Measurements from ENCODE around the gene ARSG. TPM values are rescaled to one million over a fixed set of nuclear protein-coding genes. Genes with fewer than 3 reads are reported as not detected.
A peak's percentile ranks its signal among the peaks of the same experiment; 100 is the strongest.
"Not testable (repeated sequence)": the region's sequence is repeated elsewhere in the genome, so short reads cannot be mapped to it uniquely, and the experiment has no call there.

Gene ARSG
- polyA plus RNA-seq, 4 donors, result 3.6 to 6.7 (median 5.1) TPM

DNA sequence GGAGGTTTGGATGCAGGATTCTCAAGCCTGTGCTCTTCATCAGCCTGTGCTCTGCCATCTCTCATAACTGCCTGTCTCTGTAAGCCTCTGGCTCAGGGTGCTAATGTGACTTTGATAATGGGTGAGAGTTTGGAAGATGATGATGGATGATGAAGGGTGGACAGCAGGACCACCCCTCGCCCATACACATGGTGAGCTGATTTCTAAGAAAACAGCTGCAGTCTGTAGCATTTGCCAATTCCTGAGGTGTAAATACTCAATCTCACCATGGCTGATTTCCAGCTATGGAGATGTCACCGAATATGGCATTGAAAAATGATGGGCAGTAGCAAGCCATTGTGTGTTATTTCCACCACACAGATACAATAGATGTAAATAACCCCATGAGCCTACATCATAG is 74.2 kb downstream of the ARSG start:
- DNase-seq (ENCODE audit: low read depth in 4 of 4, low spot score in 3 of 4), result no peak

- no peak for DNase-seq (ENCODE audit: low read depth in 4 of 4, low spot score in 3 of 4)
These were observed 77.1 kb downstream of the ARSG start for GRCh38 chr17:68368387-68368786.

GRCh38 chr17:68375566-68375965 is 84.3 kb downstream of the ARSG start:
- DNase-seq (ENCODE audit: low read depth in 4 of 4, low spot score in 3 of 4), result no peak

DNA sequence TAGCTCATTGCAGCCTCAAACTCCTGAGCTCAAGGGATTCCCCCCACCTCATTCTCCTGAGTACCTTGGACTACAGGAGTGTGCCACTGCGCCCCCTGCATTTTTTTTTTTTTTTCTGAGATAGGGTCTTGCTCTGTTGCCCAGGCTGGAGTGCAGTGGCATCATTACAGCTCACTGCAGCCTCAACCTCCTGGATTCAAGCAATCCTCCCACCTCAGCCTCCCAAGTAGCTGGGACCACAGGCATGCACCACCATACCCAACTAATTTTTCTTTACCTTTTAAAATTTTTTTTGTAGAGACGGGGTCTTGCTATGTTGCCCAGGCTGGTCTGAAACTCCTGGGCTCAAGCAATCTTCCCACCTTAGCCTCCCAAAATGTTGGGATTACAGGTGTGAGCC is 84.9 kb downstream of the ARSG start:
- DNase-seq (ENCODE audit: low read depth in 4 of 4, low spot score in 3 of 4), result not testable (repeated sequence)

GRCh38 chr17:68377771-68378267 is 86.5 kb downstream of the ARSG start:
- DNase-seq (ENCODE audit: low read depth in 4 of 4, low spot score in 3 of 4), result no peak

GRCh38 chr17:68378268-68379176 is 87.2 kb downstream of the ARSG start:
- no peak for DNase-seq (ENCODE audit: low read depth in 4 of 4, low spot score in 3 of 4)

- no peak for DNase-seq (ENCODE audit: low read depth in 4 of 4, low spot score in 3 of 4)
These were observed 87.8 kb downstream of the ARSG start for GRCh38 chr17:68379177-68379510.

DNA sequence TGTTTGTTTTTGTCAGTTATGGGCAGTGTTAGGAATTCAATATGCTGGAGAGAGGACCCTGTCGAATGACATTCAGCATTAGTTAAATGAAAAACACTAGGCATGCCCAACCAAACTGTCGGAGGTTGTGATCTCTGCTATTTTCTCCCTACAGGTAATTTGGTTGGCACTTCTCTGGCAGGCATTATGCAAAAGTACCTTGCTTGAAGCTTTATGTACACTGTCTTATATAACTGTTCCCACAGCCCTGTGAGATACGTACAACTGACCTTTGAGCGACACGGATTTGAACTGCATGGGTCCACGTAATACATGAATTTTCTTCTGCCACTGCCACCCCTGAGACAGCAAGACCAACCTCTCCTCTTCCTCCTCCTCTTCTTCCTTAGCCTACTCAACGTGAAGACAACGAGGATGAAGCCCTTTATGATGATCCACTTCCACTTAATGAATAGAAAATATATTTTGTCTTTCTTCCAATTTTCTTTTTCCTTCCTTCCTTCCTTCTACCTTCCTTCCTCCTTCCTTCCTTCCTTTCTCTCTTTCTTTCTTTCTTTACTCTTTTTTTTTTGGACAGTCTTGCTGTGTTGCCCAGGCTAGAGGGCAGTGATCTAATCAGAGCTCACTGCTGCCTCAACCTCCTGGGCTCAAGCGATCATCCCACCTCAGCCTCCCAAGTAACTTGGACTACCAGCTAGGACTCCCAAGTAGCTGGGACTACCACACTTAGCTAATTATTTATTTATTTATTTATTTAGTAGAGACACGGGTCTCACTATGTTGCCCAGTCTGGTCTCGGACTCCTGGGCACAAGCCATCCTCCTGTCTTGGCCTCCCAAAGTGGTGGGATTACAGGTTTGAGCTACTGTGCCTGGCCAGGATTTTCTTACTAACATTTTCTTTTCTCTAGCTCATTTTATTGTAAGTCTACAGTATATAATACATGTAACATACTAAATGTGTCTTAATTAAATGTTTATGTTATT is 88.7 kb downstream of the ARSG start:
- DNase-seq (ENCODE audit: low read depth in 4 of 4, low spot score in 3 of 4), result no peak

GRCh38 chr17:68381076-68381900 is 90.0 kb downstream of the ARSG start:
- peak in 2 of 4 donors; percentile 49 to 67 for DNase-seq (ENCODE audit: low read depth in 4 of 4, low spot score in 3 of 4)

DNA sequence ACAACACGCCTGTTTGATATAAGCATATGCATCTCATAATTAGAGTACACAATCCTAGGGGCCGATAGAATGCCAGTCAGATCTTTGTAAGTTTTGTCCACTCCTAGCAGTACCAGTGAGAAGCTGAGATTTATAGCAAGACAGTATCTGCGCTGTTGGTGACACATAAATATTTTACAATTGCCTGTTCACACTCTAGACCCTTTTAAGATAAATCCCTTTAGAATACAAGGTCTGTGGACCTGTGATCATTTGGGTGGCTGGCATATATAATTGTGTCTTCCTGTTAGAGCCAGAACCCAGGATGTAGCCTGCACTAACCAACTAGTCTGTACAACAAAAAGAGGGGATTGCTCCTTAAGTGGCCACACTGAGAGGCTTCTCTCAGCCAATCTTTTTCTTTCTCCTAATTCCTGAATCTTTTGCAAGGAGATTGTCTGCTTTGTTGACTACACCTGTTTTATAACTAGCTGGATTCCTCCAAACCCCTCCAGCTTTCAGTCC is 91.3 kb downstream of the ARSG start:
- no peak for DNase-seq (ENCODE audit: low read depth in 4 of 4, low spot score in 3 of 4)

GRCh38 chr17:68383120-68383442 is 91.8 kb downstream of the ARSG start:
- no peak for DNase-seq (ENCODE audit: low read depth in 4 of 4, low spot score in 3 of 4)

GRCh38 chr17:68383443-68384321 is 92.4 kb downstream of the ARSG start:
- no peak for DNase-seq (ENCODE audit: low read depth in 4 of 4, low spot score in 3 of 4)

DNA sequence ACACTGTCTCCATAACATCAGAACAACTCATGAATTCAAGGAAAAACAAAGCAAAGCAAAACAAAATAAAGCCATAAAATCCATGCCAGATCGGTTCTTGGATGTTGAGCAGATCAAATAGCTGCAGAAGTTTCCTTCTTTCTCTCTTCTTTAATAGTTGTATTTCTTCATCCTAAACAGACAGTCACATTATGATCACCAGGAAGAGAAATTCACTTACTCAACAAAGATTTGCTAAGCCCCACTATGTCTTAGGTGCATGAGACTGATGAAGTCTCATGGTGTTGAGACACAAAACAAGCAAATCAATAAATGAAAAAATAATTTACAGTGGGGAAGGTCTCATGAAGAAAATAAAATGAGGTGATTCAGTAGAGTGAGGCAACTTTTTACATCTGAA is 93.2 kb downstream of the ARSG start:
- DNase-seq (ENCODE audit: low read depth in 4 of 4, low spot score in 3 of 4), result no peak

DNA sequence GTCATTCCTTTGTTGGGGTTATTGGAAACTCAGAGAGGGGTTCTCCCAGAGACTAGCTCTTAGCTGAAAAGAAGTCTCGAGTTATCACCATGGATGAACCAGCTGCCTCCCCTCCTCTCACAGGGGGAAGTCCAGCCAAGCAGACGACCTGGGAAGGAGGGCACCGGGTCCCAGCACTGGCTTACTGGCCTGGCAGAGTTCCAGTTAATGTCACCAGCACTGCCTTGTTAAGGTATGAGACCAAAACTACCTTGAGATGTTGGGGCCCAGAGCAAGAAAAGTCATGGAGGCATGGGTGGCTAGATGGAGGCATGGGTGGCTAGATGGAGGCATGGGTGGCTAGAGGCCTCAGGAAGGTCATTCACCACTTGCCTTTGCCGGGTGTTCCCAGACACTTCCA is 93.6 kb downstream of the ARSG start:
- no peak for DNase-seq (ENCODE audit: low read depth in 4 of 4, low spot score in 3 of 4)

GRCh38 chr17:68385490-68386215 is 94.4 kb downstream of the ARSG start:
- DNase-seq (ENCODE audit: low read depth in 4 of 4, low spot score in 3 of 4), result no peak

- DNase-seq (ENCODE audit: low read depth in 4 of 4, low spot score in 3 of 4), result no peak
These were observed 96.3 kb downstream of the ARSG start for GRCh38 chr17:68387435-68388218.

DNA sequence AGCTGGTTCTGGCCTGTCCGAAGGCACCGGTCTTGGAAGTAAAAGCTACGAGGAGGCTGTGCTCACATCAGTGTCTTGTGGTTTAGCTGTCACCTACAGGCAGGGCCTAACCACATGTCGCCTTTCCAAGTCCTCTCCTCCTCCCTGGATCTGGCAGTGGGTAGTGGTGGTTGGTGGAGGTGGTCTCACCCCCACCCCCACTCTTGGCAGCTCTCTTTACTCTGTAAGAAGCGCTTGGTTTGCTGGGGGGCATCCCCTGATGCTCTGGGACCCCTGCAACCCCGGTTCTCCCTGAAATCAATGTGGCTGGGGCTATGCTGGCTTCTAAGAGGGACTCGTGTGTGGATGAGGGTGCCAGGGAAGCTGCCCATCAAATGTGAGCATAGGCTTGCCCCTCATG is 97.7 kb downstream of the ARSG start:
- DNase-seq (ENCODE audit: low read depth in 4 of 4, low spot score in 3 of 4), result no peak

Measured in right renal pelvis (tissue), 4 donors.